Stimulated activated CD4-positive, alpha-beta T cell treated with anti-CD3 and anti-CD28 coated beads, Interleukin-15, amount 100 ng/mL, for 48 hours (primary cell): Measurements from ENCODE around the gene CLCN6.

ENCODE experiments used
- DNase-seq, 2 donors: peaks; one replicate each; pipeline ENCODE4 v3.0.0-alpha.2; 2020; ENCODE audit warnings: low read depth in 2 of 2

The CLCN6 gene

GRCh38 chr1:11878081-11878890 lies 72.3 kb downstream of the CLCN6 start:
- no peak for DNase-seq

DNA sequence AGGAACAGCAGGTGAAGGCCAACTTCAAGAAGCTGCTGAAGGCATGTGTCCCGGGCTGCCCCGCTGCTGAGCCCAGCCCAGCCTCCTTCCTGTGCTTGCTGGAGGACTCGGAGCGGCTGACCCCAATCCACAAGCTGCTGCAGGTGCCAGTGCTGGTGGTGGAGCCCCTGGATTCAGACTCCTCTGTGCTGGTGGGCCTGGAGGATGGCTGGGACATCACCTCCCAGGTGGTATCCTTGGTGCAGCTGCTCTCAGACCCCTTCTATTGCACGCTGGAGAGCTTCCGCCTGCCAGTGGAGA lies 72.8 kb downstream of the CLCN6 start:
- no peak for DNase-seq

GRCh38 chr1:11879311-11880180 lies 73.6 kb downstream of the CLCN6 start:
- DNase-seq: no peak

DNA sequence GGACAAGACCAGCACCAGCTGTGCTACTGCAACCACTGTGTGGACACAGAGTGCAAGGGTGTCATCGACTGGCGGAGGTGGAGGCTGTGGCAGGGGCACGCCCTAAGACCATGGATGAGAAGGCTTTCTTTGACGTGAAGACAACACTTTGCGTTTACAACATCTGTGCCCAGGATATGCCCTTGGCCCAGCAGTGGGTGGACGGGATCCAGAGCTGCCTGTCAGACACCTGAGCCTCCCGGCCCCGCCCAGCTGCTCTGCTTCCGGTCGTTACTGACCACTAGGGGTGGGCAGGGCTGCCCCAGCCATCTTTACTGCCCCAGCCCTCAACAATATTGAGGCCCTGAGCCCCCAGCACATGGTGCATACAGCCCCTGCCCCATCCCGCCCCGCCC lies 74.2 kb downstream of the CLCN6 start:
- no peak for DNase-seq

DNA sequence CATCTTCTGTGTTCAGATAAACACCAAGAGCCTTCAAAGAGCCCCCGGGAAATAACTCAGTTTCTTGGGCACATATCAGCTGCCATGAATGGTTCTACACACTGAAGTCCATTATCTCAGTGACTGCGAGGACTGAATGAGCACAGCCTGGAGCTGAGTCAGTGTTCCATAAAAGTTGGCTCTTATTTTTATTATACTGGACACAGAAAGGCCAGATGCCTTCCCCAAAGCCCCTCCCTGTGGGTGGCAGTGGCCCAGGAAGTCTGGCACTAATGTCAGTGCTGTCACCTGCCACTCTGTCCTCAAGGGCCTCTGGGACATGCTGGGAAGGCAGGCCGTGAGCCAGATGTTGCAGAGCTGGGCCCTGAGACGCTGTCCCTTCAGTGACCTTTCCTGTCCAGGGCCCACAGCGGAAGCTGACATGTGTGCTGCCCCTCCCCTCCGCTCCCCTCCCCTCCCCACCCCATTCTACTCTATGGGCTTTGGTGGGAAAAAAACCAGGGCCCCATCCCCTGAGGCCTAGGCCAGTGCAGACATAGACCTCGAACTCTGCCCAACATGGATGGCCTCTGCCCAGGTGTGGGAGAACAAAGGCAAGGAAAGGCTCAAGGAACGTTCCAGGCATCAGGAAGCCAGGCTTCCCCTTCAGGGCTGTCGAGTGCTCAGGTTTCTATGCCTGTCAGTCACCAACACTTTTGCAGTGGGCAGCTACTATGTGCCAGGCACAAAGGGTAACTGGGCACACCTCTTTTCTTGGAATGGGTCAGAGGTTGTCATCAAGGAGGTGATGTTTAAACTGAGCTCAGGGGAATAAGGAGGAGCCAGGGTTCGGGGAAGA lies 75.1 kb downstream of the CLCN6 start:
- no peak for DNase-seq

DNA sequence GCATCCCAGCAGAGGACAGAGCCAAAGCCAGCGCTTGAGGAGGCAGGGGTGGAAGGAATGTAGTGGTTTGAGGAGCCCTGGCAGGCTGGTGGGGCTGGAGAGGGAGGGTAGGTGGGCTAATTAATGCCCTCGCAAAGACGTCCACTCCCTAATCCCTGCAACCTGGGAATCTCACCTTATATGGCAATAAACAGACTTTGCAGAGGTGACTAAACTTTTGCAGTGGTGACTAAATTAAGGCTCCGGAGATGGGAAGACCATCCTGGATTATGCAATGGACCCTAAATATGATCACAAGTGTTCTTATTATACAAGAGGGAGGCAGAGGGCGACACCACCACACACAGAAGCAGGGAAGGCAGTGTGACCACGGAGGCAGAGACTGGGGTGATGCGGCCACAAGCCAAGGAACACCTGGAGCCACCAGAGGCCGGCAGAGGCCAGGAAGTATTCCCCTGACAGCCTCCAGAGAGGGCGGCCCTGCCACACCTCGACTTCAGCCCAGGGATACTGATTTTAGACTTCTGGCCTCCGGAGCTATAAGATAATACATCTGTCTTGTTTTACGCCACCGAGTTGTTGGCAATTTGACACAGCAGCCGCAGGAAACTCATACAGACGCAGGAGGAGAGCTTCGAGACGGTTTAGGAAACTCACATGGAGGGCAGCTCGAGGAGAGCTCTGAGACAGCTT lies 75.9 kb downstream of the CLCN6 start:
- DNase-seq: no peak

DNA sequence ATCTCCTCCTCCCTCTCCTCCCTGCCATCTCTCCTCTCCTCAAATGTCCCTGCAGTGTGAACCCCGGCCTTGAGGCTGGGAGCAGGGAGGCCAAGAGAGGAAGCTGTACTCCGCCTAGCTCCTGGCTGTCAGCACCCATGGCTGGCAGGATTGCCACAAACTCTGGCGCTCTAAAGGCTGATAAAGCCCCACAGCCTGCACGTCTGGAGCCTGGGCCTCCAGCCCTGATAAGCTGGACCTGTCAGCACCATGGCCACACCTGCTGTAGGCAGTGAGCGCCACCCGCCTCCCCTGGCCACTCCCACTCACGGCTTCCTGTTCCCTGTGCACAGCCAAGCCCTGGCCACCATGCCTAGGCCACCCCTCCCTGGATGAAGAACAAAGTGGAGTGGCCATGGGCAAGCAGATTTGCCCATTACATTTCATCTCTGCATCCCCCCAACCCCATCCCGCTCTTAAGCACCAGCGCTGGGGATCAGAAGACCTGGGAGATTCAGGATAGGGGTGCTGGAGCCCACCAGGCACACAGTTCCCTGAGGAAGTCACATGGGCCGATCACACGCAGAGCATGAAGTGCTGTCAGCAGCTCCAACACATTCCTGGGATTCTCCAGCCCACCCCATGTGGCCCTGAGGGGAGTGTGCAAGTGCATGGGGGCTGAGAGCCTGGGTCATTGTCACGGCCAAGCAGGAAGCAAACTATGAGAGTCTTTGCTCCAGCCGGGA lies 77.0 kb downstream of the CLCN6 start:
- no peak for DNase-seq

GRCh38 chr1:11885916-11886315 lies 79.9 kb downstream of the CLCN6 start:
- DNase-seq: no peak

GRCh38 chr1:11886986-11887665 lies 81.1 kb downstream of the CLCN6 start:
- no peak for DNase-seq

DNA sequence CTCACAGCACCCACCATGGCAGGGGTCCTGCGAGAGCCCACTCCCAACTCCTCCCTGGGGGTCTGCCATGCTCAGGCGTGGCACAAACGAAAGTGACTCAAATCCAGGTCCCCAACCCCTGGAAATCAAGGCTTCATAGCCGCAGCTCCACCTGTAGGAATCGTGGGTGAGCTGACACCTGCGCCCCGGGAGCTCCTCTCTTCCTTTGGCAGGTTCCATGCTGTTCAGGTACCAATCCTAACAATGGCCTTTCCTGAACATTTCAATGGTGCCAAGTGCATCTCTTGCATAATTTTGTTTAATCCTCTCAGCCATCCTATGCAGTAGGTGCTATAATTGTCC lies 81.6 kb downstream of the CLCN6 start:
- DNase-seq: no peak

DNA sequence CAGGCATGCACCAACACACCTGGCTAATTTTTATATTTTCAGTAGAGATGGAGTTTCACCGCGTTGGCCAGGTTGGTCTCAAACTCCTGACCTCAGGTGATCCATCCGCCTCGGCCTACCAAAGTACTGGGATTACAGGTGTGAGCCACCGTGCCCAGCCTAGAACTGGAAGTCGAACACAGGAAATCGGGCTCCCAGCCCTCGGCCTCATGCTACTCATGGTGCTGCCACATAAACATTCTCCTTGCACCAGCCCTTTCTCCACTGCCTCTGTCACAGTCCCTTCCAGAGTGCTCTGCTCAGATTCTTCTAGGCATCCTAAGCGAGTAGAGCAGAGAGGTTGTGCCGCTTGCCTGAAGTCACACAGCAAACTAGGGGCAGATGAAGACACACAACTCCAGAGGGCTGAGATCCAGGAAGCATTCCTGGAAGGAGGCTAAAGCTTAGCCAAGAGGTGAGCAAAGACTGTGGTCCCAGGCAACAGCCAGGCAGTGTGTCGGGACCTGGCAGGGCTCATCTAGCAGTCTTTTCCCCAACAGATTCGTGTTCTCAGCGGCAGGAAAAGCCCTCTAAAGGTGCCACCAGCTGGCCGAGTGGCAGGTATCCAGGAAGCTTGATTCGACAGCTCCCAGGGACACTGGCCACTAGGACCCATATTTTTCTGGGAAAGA lies 82.3 kb downstream of the CLCN6 start:
- no peak for DNase-seq

GRCh38 chr1:11888877-11889208 lies 82.9 kb downstream of the CLCN6 start:
- DNase-seq: no peak

GRCh38 chr1:11891433-11892186 lies 85.6 kb downstream of the CLCN6 start:
- no peak for DNase-seq
